Astrocyte (in vitro differentiated cells and primary cell): ENCODE results near the gene C2orf92. TPM values are rescaled to one million over a fixed set of nuclear protein-coding genes. Genes with fewer than 3 reads are reported as not detected.

ENCODE experiments used
- DNase-seq: peaks from one replicate; pipeline ENCODE4 v3.0.0-alpha.2; 2010; ENCODE audit warnings: low read depth
- FAIRE-seq: peaks from 2 replicates; lab custom pipeline; 2011; peaks lifted over from hg19 to GRCh38; lab: Jason Lieb, UNC
- H2AFZ ChIP-seq: 2 replicates; pipeline ENCODE4 v1.6.0; 2012; ENCODE audit warnings: low read depth, low read length, inconsistent platforms
- H3K27ac ChIP-seq: 2 replicates; pipeline ENCODE4 v1.5.1; 2011; ENCODE audit warnings: low read depth, low read length, inconsistent platforms
- H3K27me3 ChIP-seq: 2 replicates; pipeline ENCODE4 v1.6.0; 2011; ENCODE audit warnings: low read length, inconsistent platforms; ENCODE audit not compliant: insufficient read depth
- H3K36me3 ChIP-seq: 2 replicates; pipeline ENCODE4 v1.5.1; 2011; ENCODE audit warnings: low read length, inconsistent platforms; ENCODE audit not compliant: insufficient read depth
- H3K4me1 ChIP-seq: 2 replicates; pipeline ENCODE4 v1.5.1; 2011; ENCODE audit warnings: low read length, inconsistent platforms; ENCODE audit not compliant: insufficient read depth
- H3K4me2 ChIP-seq: 2 replicates; pipeline ENCODE4 v1.6.0; 2012; ENCODE audit warnings: low read length, inconsistent platforms
- H3K4me3 ChIP-seq: 2 replicates; pipeline ENCODE4 v1.5.1; 2011; ENCODE audit warnings: low read depth, mild to moderate bottlenecking, low read length, inconsistent platforms; ENCODE audit not compliant: insufficient read depth
- H3K79me2 ChIP-seq: 2 replicates; pipeline ENCODE4 v1.6.0; 2012; ENCODE audit warnings: mild to moderate bottlenecking, low read length, inconsistent platforms; ENCODE audit not compliant: insufficient read depth
- H3K9ac ChIP-seq: 2 replicates; pipeline ENCODE4 v1.6.0; 2012; ENCODE audit warnings: mild to moderate bottlenecking, low read length, inconsistent platforms
- H3K9me3 ChIP-seq: 2 replicates; pipeline ENCODE4 v1.5.1; 2012; ENCODE audit warnings: low read depth, mild to moderate bottlenecking, low read length, inconsistent platforms; ENCODE audit not compliant: insufficient read depth
- H4K20me1 ChIP-seq: 2 replicates; pipeline ENCODE4 v1.6.0; 2012; ENCODE audit warnings: low read length, inconsistent platforms; ENCODE audit not compliant: insufficient read depth
- H3K27ac Mint-ChIP-seq: one replicate; pipeline ENCODE4 v1.8.0; 2021; ENCODE audit warnings: mild to moderate bottlenecking, mixed read lengths; ENCODE audit not compliant: unreplicated experiment
- H3K27me3 Mint-ChIP-seq: one replicate; pipeline ENCODE4 v1.8.0; 2021; ENCODE audit warnings: low read depth, mixed read lengths; ENCODE audit not compliant: unreplicated experiment
- H3K36me3 Mint-ChIP-seq: one replicate; pipeline ENCODE4 v1.8.0; 2021; ENCODE audit warnings: low read depth, mixed read lengths; ENCODE audit not compliant: unreplicated experiment
- H3K4me1 Mint-ChIP-seq: one replicate; pipeline ENCODE4 v1.8.0; 2021; ENCODE audit warnings: low read depth, mixed read lengths; ENCODE audit not compliant: unreplicated experiment
- H3K4me3 Mint-ChIP-seq: one replicate; pipeline ENCODE4 v1.8.0; 2021; ENCODE audit warnings: mild to moderate bottlenecking, moderate library complexity, mixed read lengths; ENCODE audit not compliant: unreplicated experiment
- H3K9me3 Mint-ChIP-seq: one replicate; pipeline ENCODE4 v1.8.0; 2021; ENCODE audit warnings: mild to moderate bottlenecking, mixed read lengths; ENCODE audit not compliant: unreplicated experiment
- EZH2 ChIP-seq: IDR thresholded peaks from 2 replicates; pipeline ENCODE4 v1.6.1; 2012; ENCODE audit warnings: mild to moderate bottlenecking, low read length, inconsistent platforms; ENCODE audit not compliant: insufficient read depth
- total RNA-seq: library from RNA; stranded (reverse); gene quantifications from 2 replicates; pipeline ENCODE4 v1.2.1, GENCODE V29; 2021
- TF ChIP-seq, protein P1 (sequence below): IDR thresholded peaks from 2 replicates; pipeline ENCODE4 v1.5.1; 2011; ENCODE audit warnings: low read depth, mild to moderate bottlenecking, inconsistent platforms, low read length, moderate library complexity; ENCODE audit not compliant: insufficient read depth

The C2orf92 gene
- total RNA-seq, 1 donor from 2014 or later = 15.3 TPM

- H3K4me1 Mint-ChIP-seq = peaks cover 2% of the 10 kb centered on the region
- H3K9me3 Mint-ChIP-seq = peaks cover 16% of the 10 kb centered on the region
- FAIRE-seq (no peak), DNase-seq (no peak)
- peaks cover 19% of the 10 kb centered on the region for H3K79me2 ChIP-seq
- H3K4me3 Mint-ChIP-seq = no peak overlapping the region
- peaks cover 32% of the 10 kb centered on the region for H3K36me3 Mint-ChIP-seq
- TF ChIP-seq, protein P1, sequence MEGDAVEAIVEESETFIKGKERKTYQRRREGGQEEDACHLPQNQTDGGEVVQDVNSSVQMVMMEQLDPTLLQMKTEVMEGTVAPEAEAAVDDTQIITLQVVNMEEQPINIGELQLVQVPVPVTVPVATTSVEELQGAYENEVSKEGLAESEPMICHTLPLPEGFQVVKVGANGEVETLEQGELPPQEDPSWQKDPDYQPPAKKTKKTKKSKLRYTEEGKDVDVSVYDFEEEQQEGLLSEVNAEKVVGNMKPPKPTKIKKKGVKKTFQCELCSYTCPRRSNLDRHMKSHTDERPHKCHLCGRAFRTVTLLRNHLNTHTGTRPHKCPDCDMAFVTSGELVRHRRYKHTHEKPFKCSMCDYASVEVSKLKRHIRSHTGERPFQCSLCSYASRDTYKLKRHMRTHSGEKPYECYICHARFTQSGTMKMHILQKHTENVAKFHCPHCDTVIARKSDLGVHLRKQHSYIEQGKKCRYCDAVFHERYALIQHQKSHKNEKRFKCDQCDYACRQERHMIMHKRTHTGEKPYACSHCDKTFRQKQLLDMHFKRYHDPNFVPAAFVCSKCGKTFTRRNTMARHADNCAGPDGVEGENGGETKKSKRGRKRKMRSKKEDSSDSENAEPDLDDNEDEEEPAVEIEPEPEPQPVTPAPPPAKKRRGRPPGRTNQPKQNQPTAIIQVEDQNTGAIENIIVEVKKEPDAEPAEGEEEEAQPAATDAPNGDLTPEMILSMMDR = no peak
- TF ChIP-seq EZH2 = no peak
- H3K4me2 ChIP-seq = no peak overlapping the region
- H3K27ac ChIP-seq = no peak overlapping the region
- H3K27me3 ChIP-seq = no peaks in the 10 kb centered on the region
- H3K36me3 ChIP-seq = peaks cover 21% of the 10 kb centered on the region
- no peaks in the 10 kb centered on the region for H3K27me3 Mint-ChIP-seq
- H3K9ac ChIP-seq = no peak overlapping the region
- no peak overlapping the region for H3K4me3 ChIP-seq
- H3K9me3 ChIP-seq = peaks cover 8% of the 10 kb centered on the region
- H3K27ac Mint-ChIP-seq = no peak overlapping the region
- no peak overlapping the region for H2AFZ ChIP-seq
- H4K20me1 ChIP-seq = peaks cover 5% of the 10 kb centered on the region
- H3K4me1 ChIP-seq = peaks cover 5% of the 10 kb centered on the region
These were observed 18.4 kb upstream of the C2orf92 start for GRCh38 chr2:97651114-97651513.

DNA sequence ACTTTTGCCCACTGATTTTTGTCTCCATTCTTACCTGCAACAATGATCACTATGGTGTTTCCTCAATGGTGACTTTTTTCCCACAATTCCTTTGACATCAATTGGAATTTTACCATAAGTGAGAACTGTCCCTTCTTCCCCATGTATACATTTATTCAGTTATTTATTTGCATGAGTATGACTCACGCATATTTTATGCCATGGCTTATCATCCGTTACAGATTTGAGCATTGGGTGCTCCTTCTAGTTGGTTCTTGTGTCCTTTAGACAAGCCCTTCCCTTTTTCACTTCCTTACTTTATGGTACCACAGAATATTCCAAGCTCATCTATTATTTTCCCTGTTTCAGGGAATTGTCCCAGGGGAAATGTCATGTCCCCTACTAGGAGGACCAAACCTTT lies 16.0 kb upstream of the C2orf92 start:
- Histone ChIP-seq H3K27ac (no peak overlapping the region), H3K4me2 (no peak overlapping the region), H4K20me1 (no peaks in the 10 kb centered on the region), H3K9ac (no peak overlapping the region), H3K9me3 (peaks cover 8% of the 10 kb centered on the region), H3K79me2 (no peaks in the 10 kb centered on the region), H2AFZ (no peak overlapping the region), H3K4me3 (no peak overlapping the region), H3K36me3 (peaks cover 15% of the 10 kb centered on the region), H3K27me3 (no peaks in the 10 kb centered on the region), H3K4me1 (no peaks in the 10 kb centered on the region)
- Mint-ChIP-seq H3K27me3 (no peaks in the 10 kb centered on the region), H3K4me1 (no peaks in the 10 kb centered on the region), H3K36me3 (peaks cover 35% of the 10 kb centered on the region), H3K9me3 (peaks cover 16% of the 10 kb centered on the region), H3K27ac (no peak overlapping the region), H3K4me3 (no peak overlapping the region)
- FAIRE-seq (no peak), DNase-seq (no peak)
- no peak for TF ChIP-seq EZH2
- TF ChIP-seq, protein P1 = no peak

DNA sequence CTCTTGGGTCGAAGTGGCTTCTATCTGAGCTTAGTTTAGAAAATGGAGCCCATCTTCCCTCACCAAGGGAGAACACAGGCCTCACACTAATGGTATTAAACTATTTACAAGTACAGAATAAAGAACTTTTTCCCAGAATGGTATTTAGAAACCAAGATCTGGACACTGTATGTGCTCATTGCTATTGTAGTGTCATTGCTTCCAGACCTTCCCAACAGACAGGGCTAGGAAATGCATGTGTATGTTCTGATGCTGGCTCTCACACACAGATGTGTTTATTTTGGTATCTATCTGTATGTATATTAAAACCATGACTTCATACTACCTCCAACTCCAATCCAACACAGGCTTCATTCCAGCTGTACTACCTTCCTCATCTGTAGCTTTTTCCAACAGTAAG lies 15.6 kb upstream of the C2orf92 start:
- no peak for TF ChIP-seq EZH2
- no peak for FAIRE-seq

More for the DNA sequence above, 15.6 kb upstream of the C2orf92 start:
- Histone ChIP-seq H2AFZ (no peak overlapping the region), H3K9me3 (peaks cover 8% of the 10 kb centered on the region), H3K36me3 (peaks cover 17% of the 10 kb centered on the region), H3K27ac (no peak overlapping the region), H3K27me3 (no peaks in the 10 kb centered on the region), H3K4me2 (no peak overlapping the region), H4K20me1 (no peaks in the 10 kb centered on the region), H3K79me2 (no peaks in the 10 kb centered on the region), H3K4me3 (no peak overlapping the region), H3K4me1 (no peaks in the 10 kb centered on the region), H3K9ac (no peak overlapping the region)
- Mint-ChIP-seq H3K27ac (no peak overlapping the region), H3K9me3 (peaks cover 16% of the 10 kb centered on the region), H3K4me1 (no peaks in the 10 kb centered on the region), H3K4me3 (no peak overlapping the region), H3K36me3 (peaks cover 35% of the 10 kb centered on the region), H3K27me3 (no peaks in the 10 kb centered on the region)
- no peak for DNase-seq
